Neural cell (in vitro differentiated cells): ENCODE measurements around the gene REPIN1.

Experiments
- EP300 ChIP-seq: fragments of 450-650 bp; conservative IDR thresholded peaks from 2 replicates; pipeline ENCODE4 v1.6.1; 2014; ENCODE audit warnings: antibody characterized with exemption, mild to moderate bottlenecking, moderate library complexity; ENCODE audit not compliant: poor library complexity, severe bottlenecking
- EZH2 ChIP-seq: fragments of 200-600, 300-800 bp; shearing (Covaris generic), sonication (generic); IDR thresholded peaks from 2 replicates; pipeline ENCODE4 v1.6.1; 2014; ENCODE audit warnings: antibody characterized with exemption, low read length, borderline replicate concordance, mild to moderate bottlenecking; ENCODE audit not compliant: insufficient read depth, poor library complexity, severe bottlenecking
- MXI1 ChIP-seq: fragments of 450-650 bp; conservative IDR thresholded peaks from 2 replicates; pipeline ENCODE4 v1.6.1; 2014; ENCODE audit warnings: antibody characterized with exemption, mild to moderate bottlenecking; ENCODE audit not compliant: poor library complexity, severe bottlenecking
- POLR2AphosphoS5 ChIP-seq: IDR thresholded peaks from 2 replicates; pipeline ENCODE4 v1.6.1; 2012
- SMC3 ChIP-seq: fragments of 450-650 bp; conservative IDR thresholded peaks from 2 replicates; pipeline ENCODE4 v1.6.1; 2014; ENCODE audit warnings: antibody characterized with exemption, mild to moderate bottlenecking, moderate library complexity; ENCODE audit not compliant: poor library complexity
- TAF1 ChIP-seq: IDR thresholded peaks from 2 replicates; pipeline ENCODE4 v1.6.1; 2012; ENCODE audit warnings: low read depth
- TF ChIP-seq, protein P1 (sequence below): fragments of 450-650 bp; IDR thresholded peaks from 2 replicates; pipeline ENCODE4 v1.5.1; 2014; ENCODE audit warnings: antibody characterized with exemption, mild to moderate bottlenecking, moderate library complexity; ENCODE audit not compliant: poor library complexity, severe bottlenecking
- TF ChIP-seq, protein P2 (sequence below): IDR thresholded peaks from 2 replicates; pipeline ENCODE4 v1.6.1; 2012; ENCODE audit warnings: borderline replicate concordance

DNA sequence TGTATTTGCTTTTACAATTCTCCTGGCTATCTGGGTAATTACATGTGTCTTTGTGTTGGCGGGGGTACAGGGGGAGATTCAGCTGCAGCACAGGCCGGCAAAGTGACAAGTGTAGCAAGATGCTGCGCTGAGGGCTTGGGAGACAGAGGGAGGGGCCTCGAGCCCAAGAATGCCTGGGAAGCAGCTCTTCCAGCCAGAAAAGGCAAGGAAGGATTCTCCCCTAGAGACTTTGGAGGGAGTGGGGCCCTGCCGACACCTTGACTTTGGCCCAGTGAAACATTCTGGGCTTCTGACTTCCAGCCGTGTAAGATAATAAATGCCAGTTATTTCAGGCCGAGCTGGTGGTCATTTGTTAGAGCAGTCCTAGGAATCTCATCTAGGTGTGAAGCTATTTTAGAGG, 7.2 kb upstream of the REPIN1 start:
- TF ChIP-seq EZH2 (no peak), TAF1 (no peak), POLR2AphosphoS5 (no peak), EP300 (no peak), SMC3 (no peak), MXI1 (no peak)
- TF ChIP-seq, protein P1, sequence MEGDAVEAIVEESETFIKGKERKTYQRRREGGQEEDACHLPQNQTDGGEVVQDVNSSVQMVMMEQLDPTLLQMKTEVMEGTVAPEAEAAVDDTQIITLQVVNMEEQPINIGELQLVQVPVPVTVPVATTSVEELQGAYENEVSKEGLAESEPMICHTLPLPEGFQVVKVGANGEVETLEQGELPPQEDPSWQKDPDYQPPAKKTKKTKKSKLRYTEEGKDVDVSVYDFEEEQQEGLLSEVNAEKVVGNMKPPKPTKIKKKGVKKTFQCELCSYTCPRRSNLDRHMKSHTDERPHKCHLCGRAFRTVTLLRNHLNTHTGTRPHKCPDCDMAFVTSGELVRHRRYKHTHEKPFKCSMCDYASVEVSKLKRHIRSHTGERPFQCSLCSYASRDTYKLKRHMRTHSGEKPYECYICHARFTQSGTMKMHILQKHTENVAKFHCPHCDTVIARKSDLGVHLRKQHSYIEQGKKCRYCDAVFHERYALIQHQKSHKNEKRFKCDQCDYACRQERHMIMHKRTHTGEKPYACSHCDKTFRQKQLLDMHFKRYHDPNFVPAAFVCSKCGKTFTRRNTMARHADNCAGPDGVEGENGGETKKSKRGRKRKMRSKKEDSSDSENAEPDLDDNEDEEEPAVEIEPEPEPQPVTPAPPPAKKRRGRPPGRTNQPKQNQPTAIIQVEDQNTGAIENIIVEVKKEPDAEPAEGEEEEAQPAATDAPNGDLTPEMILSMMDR: no peak
- TF ChIP-seq, protein P2, sequence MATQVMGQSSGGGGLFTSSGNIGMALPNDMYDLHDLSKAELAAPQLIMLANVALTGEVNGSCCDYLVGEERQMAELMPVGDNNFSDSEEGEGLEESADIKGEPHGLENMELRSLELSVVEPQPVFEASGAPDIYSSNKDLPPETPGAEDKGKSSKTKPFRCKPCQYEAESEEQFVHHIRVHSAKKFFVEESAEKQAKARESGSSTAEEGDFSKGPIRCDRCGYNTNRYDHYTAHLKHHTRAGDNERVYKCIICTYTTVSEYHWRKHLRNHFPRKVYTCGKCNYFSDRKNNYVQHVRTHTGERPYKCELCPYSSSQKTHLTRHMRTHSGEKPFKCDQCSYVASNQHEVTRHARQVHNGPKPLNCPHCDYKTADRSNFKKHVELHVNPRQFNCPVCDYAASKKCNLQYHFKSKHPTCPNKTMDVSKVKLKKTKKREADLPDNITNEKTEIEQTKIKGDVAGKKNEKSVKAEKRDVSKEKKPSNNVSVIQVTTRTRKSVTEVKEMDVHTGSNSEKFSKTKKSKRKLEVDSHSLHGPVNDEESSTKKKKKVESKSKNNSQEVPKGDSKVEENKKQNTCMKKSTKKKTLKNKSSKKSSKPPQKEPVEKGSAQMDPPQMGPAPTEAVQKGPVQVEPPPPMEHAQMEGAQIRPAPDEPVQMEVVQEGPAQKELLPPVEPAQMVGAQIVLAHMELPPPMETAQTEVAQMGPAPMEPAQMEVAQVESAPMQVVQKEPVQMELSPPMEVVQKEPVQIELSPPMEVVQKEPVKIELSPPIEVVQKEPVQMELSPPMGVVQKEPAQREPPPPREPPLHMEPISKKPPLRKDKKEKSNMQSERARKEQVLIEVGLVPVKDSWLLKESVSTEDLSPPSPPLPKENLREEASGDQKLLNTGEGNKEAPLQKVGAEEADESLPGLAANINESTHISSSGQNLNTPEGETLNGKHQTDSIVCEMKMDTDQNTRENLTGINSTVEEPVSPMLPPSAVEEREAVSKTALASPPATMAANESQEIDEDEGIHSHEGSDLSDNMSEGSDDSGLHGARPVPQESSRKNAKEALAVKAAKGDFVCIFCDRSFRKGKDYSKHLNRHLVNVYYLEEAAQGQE: no peak
